ENCODE results near the gene MRE11.
"Not testable (repeated sequence)": the region's sequence is repeated elsewhere in the genome, so short reads cannot be mapped to it uniquely, and the experiment has no call there.

MRE11 gene

GRCh38 chr11:94493281-94494125 is at the start of gene MRE11, which contains the start of gene ANKRD49:
Gene MRE11 (minus strand): TSS chr11:94493844. CDS start chr11:94492801, 1,043 bp downstream.
Gene ANKRD49 (plus strand): TSS chr11:94493984. CDS start chr11:94496694, 2,710 bp downstream.
- peak; percentile 92 for DNase-seq

DNA sequence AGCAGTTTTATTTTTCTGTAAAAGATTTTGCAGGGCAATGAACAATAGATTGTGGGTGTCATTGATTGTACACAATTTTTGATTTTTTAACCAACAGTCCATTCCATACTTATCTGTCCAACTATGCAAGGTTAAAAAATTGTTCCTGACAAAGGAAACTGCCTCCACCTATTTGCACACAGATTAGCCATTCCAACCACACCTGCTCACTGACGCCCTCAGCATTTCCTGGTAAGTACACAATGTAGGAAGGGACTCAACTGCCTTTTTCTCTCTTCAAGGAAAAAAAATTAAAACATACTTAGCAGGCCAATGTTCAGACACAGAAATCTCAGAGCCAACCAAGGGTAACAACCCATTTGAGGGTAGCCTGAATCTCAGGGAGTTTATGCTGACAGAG is 45.8 kb upstream of the MRE11 start:
- no peak for DNase-seq

GRCh38 chr11:94537031-94537600 is 43.5 kb upstream of the MRE11 start:
- DNase-seq: no peak

- no peak for DNase-seq
Observed at GRCh38 chr11:94536386-94536785, 42.7 kb upstream of the MRE11 start.

DNA sequence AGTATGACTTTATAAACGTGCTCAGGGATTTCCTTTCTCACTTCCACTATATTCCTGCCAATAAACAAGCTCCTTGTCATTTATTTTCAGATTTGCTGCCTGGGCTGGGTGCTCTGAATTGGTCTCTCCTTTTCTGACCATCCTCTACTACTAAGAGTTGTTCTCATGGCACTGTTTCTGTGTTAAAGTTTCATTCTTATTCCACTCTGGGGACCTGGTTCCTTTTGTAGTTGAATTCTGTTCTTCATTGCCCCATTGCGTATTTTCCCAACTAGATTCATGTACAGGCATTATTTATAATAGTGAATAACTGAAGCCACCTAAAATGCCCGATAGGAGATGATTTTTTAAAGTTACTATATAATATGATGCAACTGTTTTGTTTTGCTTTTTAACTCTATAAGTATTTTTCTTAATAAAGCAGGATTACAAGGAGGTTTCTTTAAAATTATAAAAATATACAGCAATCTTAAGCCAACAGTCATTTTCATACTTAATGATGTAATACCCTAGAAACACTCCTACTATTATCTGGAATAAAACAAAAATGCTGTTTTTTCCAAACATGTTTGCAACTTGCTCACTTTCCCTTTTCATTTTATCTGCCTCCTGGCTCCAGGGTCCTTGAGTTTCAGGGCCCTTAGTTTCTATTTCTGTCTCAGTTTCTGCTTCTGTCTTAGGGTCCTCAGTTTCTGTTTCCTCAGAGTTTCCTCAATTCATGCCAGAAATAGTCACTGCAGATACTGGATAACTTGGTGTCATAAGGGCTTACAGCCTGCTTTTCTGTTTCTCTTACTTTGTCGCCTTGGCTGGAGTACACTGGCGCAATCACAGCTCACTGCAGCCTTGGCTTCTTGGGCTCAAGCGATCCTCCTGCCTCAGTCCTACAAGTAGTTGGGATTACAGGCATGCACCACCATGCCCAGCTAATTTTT is 40.3 kb upstream of the MRE11 start:
- DNase-seq: no peak

GRCh38 chr11:94533206-94533605 is 39.6 kb upstream of the MRE11 start:
- no peak for DNase-seq

- DNase-seq: no peak
Observed at GRCh38 chr11:94532211-94532610, 38.6 kb upstream of the MRE11 start.

DNA sequence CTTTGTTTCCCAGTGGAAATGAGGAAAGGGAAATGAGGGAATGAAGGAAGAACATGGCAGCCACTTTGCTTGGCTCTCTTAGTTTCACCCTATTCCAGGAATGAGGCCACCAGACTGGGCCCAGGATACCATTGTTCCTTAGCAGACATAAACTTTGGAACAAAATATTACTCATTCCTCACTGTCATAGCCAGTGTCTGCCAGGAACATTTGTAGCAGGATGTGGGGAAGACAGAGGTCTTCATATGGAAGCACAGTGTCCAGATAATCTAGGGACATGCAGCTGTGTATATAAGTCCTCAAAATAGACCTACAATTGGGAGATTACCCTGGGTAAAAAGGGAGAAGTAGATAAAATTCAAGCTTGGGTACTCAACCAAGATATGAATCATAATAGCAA is 34.9 kb upstream of the MRE11 start:
- no peak for DNase-seq

DNA sequence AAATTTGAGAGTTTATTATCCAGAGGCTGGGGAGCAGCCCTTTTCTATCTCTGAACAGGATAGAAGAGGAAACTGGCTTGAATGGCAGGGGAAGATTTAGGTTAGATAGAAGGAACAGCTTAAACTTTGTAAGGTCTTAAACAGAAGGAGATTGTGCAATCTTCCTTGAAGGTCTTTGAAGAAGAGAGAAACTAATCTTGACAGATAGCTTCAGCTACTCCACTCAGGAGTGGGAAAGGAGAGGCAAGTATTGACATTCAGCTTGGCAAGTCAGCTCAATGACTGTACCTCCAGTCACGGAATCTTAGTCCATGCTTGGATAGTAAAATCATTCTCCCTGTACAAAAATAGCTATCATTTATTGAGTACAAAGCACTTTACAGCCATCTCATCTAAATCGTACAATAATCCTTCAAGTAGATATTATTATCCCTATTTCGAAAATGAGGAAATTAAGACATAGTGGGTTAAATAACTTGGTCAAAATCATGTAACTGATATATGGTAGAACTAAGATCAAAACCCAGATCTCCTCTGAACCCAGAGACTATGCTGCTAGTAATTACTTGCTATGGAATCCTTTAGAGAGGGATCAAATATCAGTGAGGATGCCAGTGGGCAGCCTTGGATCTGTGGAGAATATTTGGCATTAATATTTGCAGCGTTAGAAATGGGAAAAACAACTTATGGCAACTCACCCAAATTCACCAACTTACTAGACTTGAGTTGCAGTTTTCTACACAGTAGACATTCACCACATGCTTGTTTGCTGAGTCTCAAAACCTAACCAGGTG is 33.2 kb upstream of the MRE11 start:
- no peak for DNase-seq

GRCh38 chr11:94525546-94526324 is 32.1 kb upstream of the MRE11 start:
- DNase-seq: no peak

DNA sequence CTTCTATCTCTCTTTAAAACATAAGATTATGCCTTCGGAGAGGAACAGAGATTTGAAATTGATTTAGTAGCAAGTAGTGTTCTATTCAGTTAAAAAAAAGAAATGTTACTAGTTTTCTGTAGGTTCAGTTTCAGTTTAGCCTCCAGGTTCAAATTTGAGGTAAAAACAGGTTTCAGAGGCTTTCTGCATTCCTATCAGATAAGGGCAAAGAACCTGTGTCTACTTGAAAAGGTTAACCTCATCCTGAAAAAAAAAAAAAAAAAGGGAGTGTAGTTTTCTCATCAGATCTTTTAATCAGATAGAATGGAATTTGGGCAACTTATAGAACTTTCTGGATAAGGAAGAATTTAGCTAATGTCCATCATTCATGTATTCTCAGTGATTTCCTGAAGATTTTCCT is 30.7 kb upstream of the MRE11 start:
- no peak for DNase-seq

DNA sequence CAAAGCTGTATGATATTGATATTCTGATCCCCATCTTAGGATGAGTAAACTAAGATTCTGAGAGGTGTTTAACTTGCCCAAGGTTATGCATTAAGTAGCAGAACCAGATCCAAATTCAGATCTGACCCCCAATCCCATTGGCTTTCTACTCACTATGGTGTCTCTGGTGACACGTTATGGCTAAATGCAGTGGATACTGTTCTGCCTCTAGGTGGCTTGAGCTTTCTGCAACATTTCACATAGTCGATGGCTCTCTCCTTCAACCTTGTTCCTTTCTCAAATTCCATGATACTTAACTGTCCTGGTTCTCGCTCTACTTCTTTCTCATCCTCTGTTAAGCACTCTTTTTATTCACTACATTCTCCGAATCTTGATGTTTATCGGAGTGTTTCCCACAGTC is 28.0 kb upstream of the MRE11 start:
- no peak for DNase-seq

GRCh38 chr11:94519478-94520084 is 25.9 kb upstream of the MRE11 start:
- no peak for DNase-seq

- no peak for DNase-seq
Observed at GRCh38 chr11:94518300-94518699, 24.7 kb upstream of the MRE11 start.

- no peak for DNase-seq
Observed at GRCh38 chr11:94516725-94517124, 23.1 kb upstream of the MRE11 start.

- no peak for DNase-seq
Observed at GRCh38 chr11:94515398-94515797, 21.8 kb upstream of the MRE11 start.

GRCh38 chr11:94513091-94513490 is 19.4 kb upstream of the MRE11 start:
- no peak for DNase-seq

GRCh38 chr11:94511932-94512781 is 18.5 kb upstream of the MRE11 start, which contains the start of gene C11orf97:
Gene C11orf97 (plus strand): TSS chr11:94512461. CDS start chr11:94512529, 68 bp downstream.
- peak; percentile 54 for DNase-seq

DNA sequence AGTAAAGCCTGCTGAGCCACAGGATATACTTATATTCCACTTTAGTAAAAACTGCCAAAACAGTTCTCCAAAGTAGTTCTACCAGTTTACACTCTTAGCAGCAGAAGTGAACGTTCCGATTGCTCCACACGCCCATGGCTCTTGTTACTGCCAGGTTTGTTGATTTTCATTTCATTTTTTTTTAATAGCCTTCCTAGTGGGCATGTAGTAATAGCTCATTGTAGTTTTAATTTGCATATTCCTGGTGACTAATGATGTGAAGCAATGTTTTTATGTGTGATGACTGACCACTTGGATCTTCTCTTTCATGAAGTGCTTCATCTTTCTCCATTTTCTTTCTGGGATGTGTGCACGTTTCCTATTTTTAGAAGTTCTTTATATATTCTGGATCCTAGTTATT is 13.8 kb upstream of the MRE11 start:
- DNase-seq: no peak

DNA sequence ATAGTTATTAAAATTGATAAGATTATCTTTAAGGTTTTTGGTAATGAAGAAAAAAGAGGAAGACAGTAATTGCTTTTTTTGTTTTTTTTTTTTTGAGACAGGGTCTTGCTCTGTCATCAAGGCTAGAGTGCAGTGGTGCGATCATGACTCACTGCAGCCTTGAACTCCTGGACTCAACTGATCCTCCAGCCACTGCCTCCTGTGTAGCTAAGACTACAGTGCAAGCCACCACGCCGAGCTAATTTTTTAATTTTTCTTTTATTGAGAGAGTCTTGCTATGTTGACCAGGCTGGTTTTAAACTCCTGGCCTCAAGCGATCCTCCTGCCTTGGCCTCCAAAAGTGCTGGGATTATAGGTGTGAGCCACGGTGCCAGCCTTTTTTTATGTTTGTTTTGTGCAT is 12.9 kb upstream of the MRE11 start:
- not testable (repeated sequence) for DNase-seq
